ENCODE measurements around the gene C21orf58.

The C21orf58 gene

DNA sequence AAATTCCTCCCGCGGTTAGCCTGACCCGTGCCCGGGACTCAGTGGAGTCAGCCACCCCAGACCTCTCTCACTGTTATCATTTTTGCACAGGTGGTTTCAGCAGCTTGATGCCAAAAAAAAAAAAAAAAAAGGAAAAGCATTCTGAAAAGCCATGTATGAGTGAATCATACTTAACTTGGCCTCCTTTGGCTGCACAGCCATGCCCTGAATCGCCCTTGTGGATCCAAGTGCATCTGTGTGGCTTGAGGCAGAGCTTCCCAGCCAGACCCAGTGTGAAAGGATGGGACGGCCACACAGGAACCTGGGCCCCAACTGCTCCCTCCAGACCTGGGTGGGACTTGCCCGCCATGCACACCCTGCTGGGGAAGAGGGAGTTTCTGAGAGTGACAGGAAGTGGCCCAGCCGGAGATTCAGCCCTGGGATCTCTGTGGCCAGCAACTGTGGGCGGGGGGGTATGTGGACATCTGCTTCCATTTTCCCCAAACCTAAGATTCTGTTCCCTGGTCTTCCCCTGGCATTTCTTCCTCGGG, 29.0 kb downstream of the C21orf58 start:
- DNase-seq = no peak

DNA sequence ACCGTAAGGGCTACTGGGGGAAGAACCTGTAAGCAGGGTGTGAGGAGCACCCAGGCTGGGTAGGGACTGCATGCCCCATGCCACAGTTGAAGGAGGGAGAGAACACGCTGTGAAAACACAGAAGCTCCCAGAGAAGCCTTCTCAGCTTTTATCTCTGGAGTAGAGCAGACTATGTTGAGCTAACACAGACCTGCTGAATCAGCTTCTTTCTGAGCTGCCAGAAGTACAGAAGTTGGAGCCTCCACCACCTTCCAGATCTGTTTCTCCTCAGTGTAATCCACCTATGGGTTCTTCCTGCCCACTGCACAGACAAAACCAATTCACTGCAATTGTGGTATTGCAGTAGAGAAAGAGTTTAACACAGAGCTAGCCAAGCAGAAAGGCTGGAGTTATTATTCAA, 32.1 kb downstream of the C21orf58 start:
- DNase-seq = no peak

DNA sequence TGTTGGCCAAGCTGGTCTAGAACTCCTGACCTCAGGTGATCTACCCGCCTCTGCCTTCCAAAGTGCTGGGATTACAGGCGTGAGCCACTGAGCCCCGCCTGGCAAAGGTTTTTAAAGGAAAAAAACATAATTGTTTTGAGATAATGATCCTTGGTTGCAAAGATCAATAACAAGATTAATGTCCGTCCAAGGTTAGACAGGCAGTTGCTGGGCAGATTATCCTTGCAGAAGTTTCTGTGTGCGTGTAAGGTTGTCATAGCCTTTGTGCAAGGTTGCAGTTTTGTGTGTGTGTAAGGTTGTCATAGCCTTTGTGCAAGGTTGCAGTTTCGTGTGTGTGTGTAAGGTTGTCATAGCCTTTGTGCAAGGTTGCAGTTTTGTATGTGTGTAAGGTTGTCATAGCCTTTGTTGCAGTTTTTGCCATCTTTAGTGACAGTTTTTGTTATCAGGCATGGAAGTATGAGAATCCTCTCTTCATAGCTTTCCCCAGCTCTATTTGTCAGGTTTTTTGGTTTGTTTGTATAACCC, 34.0 kb downstream of the C21orf58 start:
- DNase-seq = no peak

DNA sequence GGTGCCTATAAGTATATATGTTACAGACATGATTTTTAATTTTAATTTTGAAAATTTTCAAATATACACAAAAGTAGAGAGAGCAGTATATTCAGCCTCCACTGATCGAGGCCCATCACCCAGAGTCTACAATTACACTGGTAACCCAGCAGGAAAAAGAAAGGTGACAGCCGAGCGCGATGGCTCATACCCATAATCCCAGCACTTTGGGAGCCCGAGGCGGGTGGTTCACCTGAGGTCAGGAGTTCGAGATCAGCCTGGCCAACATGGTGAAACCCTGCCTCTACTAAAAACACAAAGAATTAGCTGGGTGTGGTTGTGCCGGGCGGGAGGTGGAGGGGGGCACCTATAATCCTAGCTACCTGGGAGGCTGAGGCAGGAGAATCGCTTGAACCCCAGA, 36.1 kb downstream of the C21orf58 start:
- DNase-seq = no peak

GRCh38 chr21:46286648-46287002, 37.0 kb downstream of the C21orf58 start:
- no peak for DNase-seq

DNA sequence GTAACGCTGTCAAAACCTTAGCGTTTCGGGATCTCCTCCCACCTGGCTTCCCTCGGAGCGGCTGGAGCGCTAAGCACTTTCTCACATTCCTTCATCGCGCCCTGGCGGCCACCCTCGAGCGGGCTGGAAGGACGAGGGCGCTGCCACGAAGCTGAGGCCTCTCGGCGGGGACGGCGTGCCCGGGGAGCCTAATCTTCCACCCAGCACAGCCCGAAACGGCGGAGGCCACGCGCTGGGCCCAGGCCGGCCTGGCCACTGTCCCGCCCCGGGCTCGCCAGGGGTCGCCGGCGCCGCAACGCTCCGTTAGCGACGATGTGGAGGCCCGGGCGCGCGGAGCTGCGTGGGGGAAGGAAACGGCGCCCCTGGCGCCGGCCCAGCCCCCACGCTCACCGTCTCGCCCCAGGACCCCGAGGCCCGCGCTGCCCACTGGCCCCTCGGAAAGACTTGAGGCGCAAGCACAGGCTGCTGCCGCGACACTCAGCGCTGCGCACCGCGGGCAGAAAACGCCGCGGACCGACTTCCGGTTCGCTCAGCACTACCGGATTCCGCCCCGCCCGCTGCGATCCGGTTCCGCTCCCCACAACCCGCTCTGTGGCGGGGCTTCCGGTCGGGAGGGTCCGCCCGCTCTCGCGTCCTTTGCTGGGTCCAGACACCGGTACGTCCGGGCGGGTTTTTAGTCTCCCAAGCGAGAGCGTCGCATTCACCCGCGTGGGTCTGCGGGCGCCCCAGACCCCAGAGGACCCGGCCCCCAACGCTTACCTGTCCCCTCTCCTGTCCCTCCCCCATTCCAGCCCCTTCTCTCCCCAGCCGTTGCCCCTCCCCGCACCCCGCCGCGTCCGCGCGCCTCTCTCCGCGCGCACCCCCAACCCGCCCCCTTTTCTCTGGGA, 37.7 kb downstream of the C21orf58 start, which contains the start of gene YBEY:
Gene YBEY, plus strand, starts transcription at position 582 of the 887 bp plus-strand sequence. CDS start 572 bp downstream, outside the sequence.
- peak; percentile 78 for DNase-seq

DNA sequence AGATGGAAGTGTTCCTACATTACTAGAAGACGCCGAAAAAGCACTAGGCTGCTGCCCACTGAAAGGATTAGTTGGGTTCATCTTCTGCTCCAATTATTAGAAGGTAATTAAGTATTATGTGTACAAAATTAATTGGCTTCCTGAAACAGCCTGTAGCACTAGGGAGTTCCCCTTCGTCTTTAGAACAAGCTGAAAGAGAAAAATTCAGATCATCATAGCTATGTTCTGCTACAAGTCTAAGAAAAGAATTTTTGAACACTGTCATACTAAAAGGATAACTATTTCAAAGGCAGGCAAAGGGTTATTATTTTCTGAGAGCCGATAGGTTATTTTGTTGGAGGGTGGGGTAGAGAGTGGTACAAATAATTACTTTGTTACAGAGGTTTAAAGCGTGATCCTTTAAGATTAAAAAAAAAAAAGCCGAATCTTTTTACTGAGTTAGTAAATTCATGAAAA, 38.4 kb downstream of the C21orf58 start, which contains the start of gene MCM3AP:
Gene MCM3AP, minus strand, starts transcription at position 406 of the 456 bp plus-strand sequence. Its CDS starts 325 bp downstream, at position 81.
- DNase-seq = no peak

GRCh38 chr21:46284733-46285132, 38.9 kb downstream of the C21orf58 start:
- DNase-seq = no peak

GRCh38 chr21:46284077-46284644, 39.5 kb downstream of the C21orf58 start:
- DNase-seq = no peak

GRCh38 chr21:46274797-46275390, 48.8 kb downstream of the C21orf58 start:
- no peak for DNase-seq

- DNase-seq = no peak
These were observed 50.3 kb downstream of the C21orf58 start for GRCh38 chr21:46273341-46273740.

- DNase-seq = no peak
These were observed 54.2 kb downstream of the C21orf58 start for GRCh38 chr21:46269466-46269865.

DNA sequence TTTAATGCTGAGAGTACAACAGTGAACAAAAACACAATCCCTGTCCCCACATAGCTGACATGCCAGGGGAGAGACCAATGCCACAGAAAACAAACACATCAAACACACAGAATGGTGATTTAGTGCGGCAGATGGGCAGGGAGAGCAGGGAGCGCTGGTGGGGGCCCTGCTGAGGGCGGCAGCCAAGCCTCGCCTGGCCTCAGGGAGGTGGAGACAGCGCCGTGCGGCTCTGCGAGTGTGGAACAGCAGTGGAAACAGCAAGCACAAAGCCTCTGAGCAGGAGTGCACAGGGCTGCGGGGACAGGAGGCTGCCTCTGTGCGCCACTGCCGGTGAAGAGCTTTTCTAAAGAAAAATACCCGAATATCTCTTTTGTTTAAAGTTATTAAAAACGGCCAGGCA, 55.3 kb downstream of the C21orf58 start:
- DNase-seq = no peak

GRCh38 chr21:46266946-46267345, 56.7 kb downstream of the C21orf58 start:
- no peak for DNase-seq

- DNase-seq = no peak
These were observed 57.7 kb downstream of the C21orf58 start for GRCh38 chr21:46265736-46266525.

DNA sequence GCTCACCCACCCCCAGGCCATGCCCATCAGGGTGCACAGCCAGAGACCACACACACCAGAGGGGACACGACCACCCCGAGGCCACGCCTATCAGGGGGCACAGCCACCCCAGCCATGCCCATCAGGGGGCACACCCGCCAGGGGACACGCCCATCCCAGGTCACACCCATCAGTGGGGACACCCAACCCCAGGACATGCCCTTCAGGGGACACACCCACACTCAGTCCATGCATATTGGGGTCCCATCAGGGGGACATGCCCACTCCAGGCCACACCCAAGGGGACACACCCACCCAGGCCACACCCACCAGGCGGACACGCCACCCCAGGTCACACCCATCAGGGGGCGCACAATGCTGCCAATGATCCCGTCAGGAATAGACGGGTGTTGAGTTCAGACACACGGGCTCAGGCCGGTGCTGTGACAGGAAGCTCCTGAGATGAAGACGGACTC, 59.0 kb downstream of the C21orf58 start:
- no peak for DNase-seq

- DNase-seq = no peak
These were observed 59.5 kb downstream of the C21orf58 start for GRCh38 chr21:46264046-46264689.

DNA sequence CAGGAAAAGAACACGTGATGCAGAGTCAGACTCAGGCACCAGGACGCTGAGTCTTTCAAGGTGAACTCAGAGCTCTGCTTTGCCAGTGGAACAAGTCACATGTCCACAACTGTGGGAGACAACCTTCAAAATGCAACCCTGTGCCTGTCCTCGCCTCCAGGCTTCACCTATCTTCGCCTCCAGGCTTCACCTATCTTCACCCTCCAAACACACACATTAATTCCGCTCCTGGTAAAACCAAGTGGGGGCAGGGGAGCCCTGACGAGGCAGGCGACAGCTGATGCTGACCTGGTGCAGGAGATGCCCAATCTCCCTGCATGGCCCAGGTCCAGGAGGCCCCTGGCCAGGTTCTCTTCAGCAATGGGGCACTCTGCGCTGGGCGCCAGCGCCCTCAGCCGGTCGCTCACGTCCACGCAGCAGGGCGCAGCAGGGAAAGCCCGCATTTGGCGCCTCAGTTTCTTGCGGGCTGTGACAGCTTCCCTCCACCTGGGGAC, 67.1 kb downstream of the C21orf58 start:
- no peak for DNase-seq

DNA sequence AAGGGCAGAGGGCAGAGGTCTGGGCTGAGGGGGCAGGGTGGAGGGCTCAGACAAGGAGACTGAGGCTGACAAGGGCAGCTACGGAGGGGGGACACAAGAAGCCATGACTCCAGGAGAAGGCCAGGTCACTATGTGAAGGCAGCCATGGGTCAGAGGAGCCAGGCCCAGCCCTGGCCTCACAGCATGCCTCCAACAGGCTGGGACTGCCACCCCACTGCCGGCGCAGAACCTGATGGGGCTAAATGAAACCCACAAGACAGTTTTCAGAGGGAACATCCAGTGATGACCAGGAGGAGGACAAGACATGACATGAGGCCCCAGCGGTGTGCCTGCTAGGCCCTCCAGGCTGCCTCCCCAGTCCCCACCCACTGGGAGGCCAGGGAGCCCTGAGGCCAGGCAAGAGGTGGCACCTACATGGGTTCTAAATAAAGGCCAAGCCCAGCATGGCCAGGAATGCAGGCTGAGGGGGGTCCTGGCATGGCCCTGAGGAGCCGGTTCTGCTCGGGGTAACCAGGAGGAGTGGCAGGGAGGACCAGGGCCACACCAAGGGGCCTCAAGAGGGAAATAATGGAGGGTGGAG, 67.8 kb downstream of the C21orf58 start:
- no peak for DNase-seq

DNA sequence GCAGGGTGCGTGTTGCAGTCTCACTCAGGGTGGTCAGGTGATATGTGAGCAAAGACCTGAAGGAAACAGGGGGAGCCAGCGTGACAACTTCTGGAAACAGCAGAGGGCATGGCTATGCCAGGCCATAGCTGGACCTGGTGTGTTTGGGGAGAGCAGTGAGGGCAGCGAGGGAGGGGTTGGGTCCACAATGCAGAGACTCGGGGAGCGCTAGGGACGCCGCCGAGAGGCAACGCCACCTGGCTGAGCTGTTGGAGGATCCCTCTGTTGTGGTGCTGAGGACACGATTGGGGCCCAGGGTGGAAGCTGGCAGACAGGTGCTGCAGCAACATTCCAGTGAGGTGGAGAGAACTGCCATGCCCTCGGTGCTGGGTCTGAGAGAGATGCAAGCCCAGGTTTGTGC, 68.5 kb downstream of the C21orf58 start:
- no peak for DNase-seq
